ENCODE measurements around the gene IFNA10. TPM values are rescaled to one million over a fixed set of nuclear protein-coding genes. Genes with fewer than 3 reads are reported as not detected.
"Not testable (repeated sequence)": the region's sequence is repeated elsewhere in the genome, so short reads cannot be mapped to it uniquely, and the experiment has no call there.

Gene IFNA10
- total RNA-seq, 2 experiments from 2014 or later = not detected

- TF ChIP-seq, protein P1, sequence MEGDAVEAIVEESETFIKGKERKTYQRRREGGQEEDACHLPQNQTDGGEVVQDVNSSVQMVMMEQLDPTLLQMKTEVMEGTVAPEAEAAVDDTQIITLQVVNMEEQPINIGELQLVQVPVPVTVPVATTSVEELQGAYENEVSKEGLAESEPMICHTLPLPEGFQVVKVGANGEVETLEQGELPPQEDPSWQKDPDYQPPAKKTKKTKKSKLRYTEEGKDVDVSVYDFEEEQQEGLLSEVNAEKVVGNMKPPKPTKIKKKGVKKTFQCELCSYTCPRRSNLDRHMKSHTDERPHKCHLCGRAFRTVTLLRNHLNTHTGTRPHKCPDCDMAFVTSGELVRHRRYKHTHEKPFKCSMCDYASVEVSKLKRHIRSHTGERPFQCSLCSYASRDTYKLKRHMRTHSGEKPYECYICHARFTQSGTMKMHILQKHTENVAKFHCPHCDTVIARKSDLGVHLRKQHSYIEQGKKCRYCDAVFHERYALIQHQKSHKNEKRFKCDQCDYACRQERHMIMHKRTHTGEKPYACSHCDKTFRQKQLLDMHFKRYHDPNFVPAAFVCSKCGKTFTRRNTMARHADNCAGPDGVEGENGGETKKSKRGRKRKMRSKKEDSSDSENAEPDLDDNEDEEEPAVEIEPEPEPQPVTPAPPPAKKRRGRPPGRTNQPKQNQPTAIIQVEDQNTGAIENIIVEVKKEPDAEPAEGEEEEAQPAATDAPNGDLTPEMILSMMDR (IDR thresholded peaks at IDR 0.05) = peak; percentile 60
- H3K9me3 ChIP-seq (ENCODE audit: control insufficient read depth in 1 of 2, insufficient read depth in 1 of 2, low read length in 2 of 2); H3K27me3 ChIP-seq (ENCODE audit: control insufficient read depth in 1 of 2, insufficient read depth in 2 of 2, low read length in 2 of 2); H3K4me3 Mint-ChIP-seq; H3K4me1 Mint-ChIP-seq (ENCODE audit: low read depth); H3K36me3 Mint-ChIP-seq (ENCODE audit: low read depth); H3K9me3 Mint-ChIP-seq; H3K4me3 ChIP-seq (ENCODE audit: low read length); H3K27me3 Mint-ChIP-seq; H3K36me3 ChIP-seq (ENCODE audit: insufficient read depth, low read length); H3K27ac ChIP-seq (ENCODE audit: low read depth in 1 of 2, low read length in 2 of 2); H3K27ac Mint-ChIP-seq; H3K4me1 ChIP-seq (ENCODE audit: insufficient read depth, low read length); intact Hi-C loops (cut with DNase I, micrococcal nuclease): not testable (repeated sequence)
- ChIA-PET POLR2A (interaction anchor here (0.6 to 0.7 kb wide), 3 partner anchors 9 to 764 kb away, joined by 3 to 4 read pairs (median 3); no protein-coding TSS in a partner anchor), CTCF (interaction anchor here (1.2 to 1.7 kb wide), 3 partner anchors 9 to 21 kb away, joined by 3 to 6 read pairs (median 6); no protein-coding TSS in a partner anchor)
- DNase-seq (peak in 5 of 14 experiments; percentile 5 to 54 (median 39)), ATAC-seq (ENCODE audit: poor library complexity) (peak; percentile 84)
These were observed 23.9 kb downstream of the IFNA10 start for GRCh38 chr9:21182810-21183736.

DNA sequence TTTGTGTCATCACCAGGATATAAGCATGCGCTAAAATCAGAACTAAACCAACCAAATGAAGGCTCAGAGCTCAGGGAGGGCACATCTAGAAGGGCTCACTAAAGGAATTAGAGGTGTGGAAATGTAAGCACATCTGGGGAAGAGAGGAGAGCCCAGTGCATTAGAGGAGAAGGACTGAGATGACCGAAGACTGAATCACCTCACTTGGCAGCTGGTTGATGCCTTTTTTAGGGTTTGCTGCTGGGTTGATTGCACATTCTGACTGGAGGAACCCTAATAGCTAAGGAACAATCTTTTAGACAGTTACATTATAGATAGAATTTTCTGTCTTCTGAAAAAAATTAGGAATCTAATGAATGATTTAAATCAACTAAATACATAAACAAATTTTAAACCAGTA lies 32.3 kb downstream of the IFNA10 start:
- Mint-ChIP-seq H3K36me3 (ENCODE audit: low read depth) (no peaks in the 10 kb centered on the region), H3K27me3 (no peaks in the 10 kb centered on the region), H3K4me1 (ENCODE audit: low read depth) (no peaks in the 10 kb centered on the region), H3K4me3 (no peak overlapping the region), H3K27ac (no peak overlapping the region), H3K9me3 (no peaks in the 10 kb centered on the region)
- intact Hi-C loops (cut with DNase I, micrococcal nuclease) = no loop called here
- H3K4me3 ChIP-seq (ENCODE audit: low read length) = no peak overlapping the region
- no peaks in the 10 kb centered on the region for H3K9me3 ChIP-seq (ENCODE audit: control insufficient read depth in 1 of 2, insufficient read depth in 1 of 2, low read length in 2 of 2)
- no peaks in the 10 kb centered on the region for H3K36me3 ChIP-seq (ENCODE audit: insufficient read depth, low read length)
- no peak overlapping the region for H3K27ac ChIP-seq (ENCODE audit: low read depth in 1 of 2, low read length in 2 of 2)
- CTCF ChIA-PET = interaction anchor here (1.3 kb wide), 1 partner anchor 8 kb away, joined by 6 read pairs; no protein-coding TSS in a partner anchor
- ATAC-seq (ENCODE audit: poor library complexity) (no peak), DNase-seq (no peak)
- no peaks in the 10 kb centered on the region for H3K4me1 ChIP-seq (ENCODE audit: insufficient read depth, low read length)
- TF ChIP-seq, protein P1 (IDR thresholded peaks at IDR 0.05) = no peak
- POLR2A ChIA-PET = no interaction called here
- no peaks in the 10 kb centered on the region for H3K27me3 ChIP-seq (ENCODE audit: control insufficient read depth in 1 of 2, insufficient read depth in 2 of 2, low read length in 2 of 2)

GRCh38 chr9:21172156-21172555 lies 34.8 kb downstream of the IFNA10 start:
- H3K4me1 ChIP-seq (ENCODE audit: insufficient read depth, low read length) = no peaks in the 10 kb centered on the region
- no peak overlapping the region for H3K4me3 ChIP-seq (ENCODE audit: low read length)
- no peak overlapping the region for H3K27ac ChIP-seq (ENCODE audit: low read depth in 1 of 2, low read length in 2 of 2)
- no peaks in the 10 kb centered on the region for H3K9me3 Mint-ChIP-seq
- DNase-seq (no peak), ATAC-seq (ENCODE audit: poor library complexity) (no peak)
- ChIA-PET POLR2A (no interaction called here), CTCF (no interaction called here)
- no peaks in the 10 kb centered on the region for H3K36me3 Mint-ChIP-seq (ENCODE audit: low read depth)
- TF ChIP-seq, protein P1 (IDR thresholded peaks at IDR 0.05) = no peak
- H3K27ac Mint-ChIP-seq = no peak overlapping the region
- H3K36me3 ChIP-seq (ENCODE audit: insufficient read depth, low read length) = no peaks in the 10 kb centered on the region
- no peak overlapping the region for H3K4me3 Mint-ChIP-seq
- intact Hi-C loops (cut with DNase I, micrococcal nuclease) = no loop called here
- no peaks in the 10 kb centered on the region for H3K9me3 ChIP-seq (ENCODE audit: control insufficient read depth in 1 of 2, insufficient read depth in 1 of 2, low read length in 2 of 2)
- H3K4me1 Mint-ChIP-seq (ENCODE audit: low read depth) = no peaks in the 10 kb centered on the region
- no peaks in the 10 kb centered on the region for H3K27me3 ChIP-seq (ENCODE audit: control insufficient read depth in 1 of 2, insufficient read depth in 2 of 2, low read length in 2 of 2)
- H3K27me3 Mint-ChIP-seq = peaks cover 6% of the 10 kb centered on the region

Data from CD4-positive, alpha-beta T cell (primary cell).